GM21528 (cell line): ENCODE data around the gene NVL.

Experiments
- ATAC-seq: cut with Tn5 transposase; IDR thresholded peaks from one replicate; pipeline ENCODE4 v1.9.1; 2021; ENCODE audit warnings: mild to moderate bottlenecking, moderate library complexity; ENCODE audit not compliant: unreplicated experiment, low FRiP score

The NVL gene

DNA sequence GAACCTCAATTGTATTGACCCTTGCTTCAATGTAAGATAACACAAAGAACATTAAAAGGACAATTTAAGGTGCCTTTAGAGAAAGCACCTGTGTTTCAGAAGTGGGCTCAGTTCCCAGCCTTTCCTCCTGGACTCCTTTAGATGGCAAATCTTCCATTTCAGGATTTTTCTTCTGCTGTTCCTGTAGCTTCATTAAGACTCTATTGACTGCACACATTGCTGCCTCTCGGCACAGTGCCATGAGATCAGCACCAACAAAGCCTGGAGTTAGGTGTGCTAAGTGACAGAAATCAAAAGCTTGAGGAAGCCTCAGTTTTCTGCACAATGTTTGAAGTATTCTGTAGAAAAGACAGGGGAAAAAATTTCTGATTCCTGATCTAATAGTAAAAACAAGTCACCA lies 40.6 kb downstream of the NVL start:
- no peak for ATAC-seq

DNA sequence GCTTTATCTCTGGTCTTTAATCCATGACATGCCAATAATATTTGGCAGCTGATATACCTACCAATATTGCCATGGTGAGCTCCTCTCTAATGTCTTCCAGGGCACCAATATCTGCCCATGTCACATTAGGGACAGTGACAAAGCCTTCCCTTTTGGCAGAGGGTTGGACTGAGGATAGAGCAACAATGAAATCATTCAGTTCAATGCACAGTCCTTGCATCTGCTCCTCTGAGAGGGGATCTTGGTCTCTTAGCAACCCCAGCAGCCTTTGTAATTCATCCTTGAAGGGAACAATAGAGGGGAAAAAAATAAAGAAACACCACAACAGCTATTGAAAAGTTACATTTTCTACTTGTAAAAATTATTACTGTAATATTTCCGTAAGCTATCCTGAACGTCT lies 42.3 kb downstream of the NVL start:
- ATAC-seq: no peak

DNA sequence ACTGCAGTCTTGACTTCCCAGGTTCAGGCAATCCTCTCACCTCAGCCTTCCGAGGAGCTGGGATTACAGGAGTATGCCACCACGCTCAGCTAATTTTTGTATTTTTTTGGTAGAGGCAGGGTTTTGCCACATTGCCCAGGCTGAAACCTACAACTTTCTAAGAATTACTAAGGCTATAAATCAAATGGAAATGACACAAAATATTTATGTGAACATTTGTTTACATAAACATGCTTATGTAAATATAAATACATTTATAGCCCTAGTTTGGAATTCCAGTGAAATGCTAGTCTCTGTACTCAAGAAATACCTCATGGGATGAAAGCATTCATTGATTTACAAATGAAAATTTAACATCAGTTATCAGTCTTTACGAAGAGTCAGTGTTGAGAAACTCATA lies 47.8 kb downstream of the NVL start:
- ATAC-seq: no peak

DNA sequence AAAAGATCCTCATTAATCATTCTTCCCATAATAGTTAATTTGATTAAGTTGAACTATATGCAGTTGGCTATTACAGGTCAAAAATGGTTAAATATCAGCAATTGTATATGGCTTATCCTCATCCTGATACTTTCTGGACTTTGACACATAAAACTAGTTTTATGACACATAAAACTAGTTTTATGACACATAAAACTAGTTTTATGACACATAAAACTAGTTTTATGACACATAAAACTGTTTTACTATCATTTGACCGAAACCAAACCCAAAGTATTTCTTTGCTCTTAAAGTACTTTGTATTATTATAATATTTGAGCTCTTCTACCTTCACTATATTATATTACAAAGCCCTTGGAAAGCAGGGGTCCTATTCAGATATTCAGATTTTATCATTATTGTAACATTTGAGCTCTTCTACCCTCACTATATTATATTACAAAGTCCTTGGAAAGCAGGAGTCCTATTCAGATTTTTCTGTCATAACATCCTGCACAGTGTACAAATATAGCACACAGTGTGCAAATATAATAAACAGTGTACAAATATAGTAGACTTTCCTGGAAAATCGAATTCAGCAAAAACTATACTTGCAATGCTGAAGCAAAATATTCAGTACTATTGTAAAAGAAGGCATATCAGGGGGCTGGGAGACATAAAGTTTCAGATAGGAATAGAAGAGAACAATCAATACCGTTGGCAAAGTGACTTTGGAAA lies 53.0 kb downstream of the NVL start:
- no peak for ATAC-seq

DNA sequence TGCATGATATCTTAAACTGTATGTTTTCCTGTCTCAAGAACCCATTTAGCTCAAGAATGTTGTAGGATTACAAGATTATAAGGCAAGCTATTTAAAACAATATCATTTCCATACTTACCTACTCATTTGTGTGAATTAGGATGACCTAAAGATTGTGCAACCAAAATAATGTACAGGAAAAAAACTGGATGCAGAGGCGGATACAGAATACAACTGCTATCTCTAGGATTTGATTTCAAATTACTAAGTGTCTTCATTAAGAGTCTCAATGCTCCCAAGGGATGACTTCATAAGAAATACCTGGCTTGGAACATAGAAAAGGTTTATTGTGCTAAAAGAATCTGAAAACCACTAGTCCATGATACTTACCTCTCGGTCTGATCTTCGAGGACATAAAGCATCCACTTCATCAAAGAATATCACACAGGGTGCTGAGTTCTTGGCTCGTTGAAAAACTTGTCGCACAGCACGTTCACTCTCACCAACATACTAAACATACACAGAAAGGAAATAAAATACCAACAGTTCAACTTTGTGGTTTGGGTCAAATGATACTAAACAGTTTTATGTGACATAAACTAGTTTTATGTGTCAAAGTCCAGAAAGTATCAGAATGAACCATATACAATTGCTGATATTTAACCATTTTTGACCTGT lies 54.9 kb downstream of the NVL start:
- no peak for ATAC-seq

DNA sequence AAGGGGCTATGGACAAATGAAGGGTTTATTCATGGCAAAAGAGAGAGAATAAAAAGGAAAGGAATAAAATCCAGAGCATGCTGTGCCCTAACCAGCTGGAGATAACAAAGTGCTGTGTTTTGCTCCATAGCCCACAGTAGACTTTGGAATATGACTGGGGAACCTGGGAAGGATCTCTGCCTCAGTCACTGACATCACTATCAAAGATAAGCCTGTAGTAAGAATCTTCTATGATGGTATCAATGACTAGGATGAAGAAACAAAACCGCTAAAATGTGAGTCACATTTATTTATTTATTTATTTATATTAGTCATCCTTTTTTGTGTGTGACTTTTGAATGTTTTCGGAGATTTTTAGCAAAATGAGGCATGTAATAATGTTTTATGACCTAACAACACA lies 56.3 kb downstream of the NVL start:
- ATAC-seq: no peak

DNA sequence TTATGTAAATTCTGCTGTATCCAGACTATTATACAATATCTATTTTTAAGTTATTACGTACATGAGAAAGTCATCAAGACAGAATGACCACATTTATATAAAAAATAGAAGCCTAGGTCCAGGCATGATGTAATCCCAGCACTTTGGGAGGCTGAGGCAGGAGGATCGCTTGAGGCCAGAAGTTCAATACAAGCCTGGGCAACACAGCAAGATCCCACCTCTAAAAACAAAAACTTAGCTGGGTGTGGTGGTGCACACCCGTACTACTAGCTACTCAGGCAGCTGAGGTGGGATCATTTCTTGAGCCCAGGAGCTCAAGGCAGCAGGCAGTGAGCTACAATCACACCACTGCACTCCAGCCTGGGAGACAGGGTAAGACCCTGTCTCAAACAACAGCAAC lies 58.9 kb downstream of the NVL start:
- ATAC-seq: no peak

DNA sequence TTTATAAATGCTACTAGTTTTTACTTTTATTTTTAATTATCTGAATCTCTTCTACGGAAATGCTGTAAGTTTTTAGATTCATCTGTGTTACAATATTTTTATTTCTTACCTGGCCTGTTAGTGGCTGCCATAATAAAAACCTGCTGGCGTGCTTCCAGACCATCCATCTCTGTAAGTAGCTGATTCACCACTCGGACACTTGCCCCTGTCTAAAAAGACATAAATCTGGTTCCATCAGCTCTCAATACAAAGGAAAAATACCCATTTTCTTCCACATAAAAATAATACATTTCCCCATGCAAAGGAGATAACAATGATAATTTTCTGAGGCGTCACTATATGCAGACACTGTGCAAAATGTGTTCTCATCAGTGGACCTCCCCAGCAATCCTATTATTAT lies 62.0 kb downstream of the NVL start:
- ATAC-seq: no peak

DNA sequence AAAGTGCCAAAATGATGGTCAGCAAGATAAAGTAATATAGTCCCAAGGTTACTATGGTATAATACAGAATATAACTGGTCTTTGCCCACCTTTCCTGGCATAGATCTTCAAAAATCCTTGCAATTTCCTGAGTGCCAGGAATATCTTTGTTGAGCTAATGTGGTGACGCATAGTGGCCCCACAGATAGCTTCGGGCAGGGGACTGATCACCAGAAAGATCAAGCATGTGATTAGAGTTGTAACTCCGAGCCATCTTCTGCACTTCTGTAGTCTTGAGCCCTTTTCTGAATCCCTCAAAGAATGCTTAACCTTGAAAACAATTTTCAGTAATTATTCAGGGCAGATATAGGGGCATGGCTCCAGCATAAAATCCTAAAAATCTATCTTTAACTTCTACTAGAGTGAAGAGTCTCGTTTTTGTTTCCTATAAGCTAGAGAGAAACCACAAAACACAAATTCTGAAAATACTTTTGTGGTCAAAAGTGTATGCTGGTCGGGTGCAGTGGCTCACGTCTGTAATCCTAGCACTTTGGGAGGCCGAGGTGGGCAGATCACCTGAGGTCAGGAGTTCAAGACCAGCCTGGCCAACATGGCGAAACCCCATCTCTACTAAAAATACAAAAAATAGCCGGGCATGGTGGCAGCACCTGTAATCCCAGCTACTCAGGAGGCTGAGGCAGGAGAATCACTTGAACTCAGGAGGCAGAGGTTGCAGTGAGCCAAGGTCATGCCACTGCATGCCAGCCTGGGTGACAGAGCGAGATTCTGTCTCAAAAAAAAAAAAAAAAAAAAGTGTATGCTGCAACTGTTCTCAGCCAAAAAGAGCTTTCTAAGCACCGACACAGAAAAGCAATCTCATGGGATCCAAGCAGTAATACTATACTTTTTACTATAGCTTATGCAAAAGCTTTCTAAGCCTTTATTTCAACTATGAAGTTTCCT lies 62.8 kb downstream of the NVL start:
- ATAC-seq: no peak

DNA sequence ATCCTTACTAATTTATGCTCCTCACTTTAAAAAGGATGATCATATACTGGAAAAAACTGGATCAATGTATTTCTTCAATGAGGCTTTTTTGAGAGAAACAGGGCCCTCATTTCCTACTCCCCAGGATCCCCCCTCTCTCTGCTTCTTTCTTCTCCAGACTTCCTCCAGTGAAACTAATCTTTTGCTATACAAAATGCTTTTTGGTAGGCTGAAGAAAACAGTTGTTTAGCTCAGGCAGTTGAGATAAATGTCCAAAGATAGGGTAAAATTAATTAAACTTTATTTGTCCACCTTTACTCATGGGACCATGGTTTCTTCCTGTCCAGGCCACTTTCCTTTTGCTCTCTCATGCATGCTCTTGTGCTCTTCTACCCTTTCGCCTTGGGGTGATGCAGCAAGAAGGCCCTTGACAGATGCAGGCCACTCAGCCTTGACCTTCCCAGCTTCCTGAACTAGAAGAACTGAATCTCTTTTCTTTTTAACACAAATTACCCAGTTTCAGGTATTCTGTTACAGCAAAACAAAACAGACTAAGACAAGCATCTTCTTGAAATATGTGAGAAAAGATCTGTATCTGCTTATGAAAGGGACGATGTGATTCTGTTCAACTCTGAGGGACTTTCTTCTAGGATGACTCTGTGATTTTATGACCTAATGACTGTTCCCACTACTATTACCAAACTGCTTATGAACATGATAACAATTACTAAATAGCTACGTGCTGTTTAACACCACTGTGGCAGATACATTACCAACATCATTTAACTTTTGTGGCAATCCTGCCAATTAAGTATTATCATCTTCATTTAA lies 63.7 kb downstream of the NVL start:
- ATAC-seq: peak; percentile 65

DNA sequence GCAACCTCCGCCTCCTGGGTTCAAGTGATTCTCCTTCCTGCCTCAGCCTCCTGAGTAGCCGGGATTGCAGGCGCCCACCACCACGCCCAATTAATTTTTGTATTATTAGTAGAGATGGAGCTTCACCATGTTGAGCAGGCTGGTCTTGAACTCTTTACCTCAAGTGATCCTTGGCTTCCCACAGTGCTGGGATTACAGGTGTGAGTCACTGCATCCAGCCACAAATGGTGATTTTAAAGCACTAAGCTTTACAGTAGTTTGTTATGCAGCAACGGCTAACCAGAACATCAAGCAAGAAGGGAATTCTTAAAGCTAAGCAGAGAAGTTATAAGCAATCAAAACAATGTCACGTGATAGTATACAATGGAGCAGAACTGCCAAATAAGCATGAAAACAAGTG lies 65.7 kb downstream of the NVL start:
- ATAC-seq: no peak

DNA sequence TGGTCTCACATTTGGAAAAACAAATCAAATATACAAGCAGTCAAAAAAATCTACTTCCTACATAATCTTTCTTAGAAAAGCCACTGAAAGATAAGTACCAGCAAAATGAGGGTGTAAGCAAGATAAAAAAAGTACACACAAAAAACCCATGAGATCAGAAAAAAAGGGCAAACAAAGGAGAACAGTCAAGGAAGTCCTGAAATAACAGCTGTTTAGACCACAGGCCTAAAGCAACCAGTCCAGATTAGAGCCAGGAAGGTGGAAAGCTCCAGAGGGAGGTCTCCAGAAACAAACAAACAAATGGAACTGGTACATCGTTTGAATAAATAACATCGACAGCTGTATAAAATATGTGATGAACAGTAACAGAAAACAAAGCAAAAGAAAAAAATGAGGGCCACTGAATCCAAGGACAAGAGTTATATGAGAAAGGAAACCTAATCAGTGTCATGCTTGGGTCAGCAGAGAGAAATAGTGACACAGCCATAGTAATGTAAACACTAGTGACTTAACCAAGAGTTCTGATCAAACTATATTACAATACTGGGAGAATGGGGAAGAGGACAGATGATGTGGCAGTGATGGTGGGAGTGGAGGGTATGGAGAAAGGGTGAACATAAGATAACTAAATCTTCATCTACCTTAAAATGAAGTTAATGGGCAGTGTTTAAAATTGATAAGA lies 67.5 kb downstream of the NVL start:
- ATAC-seq: no peak

DNA sequence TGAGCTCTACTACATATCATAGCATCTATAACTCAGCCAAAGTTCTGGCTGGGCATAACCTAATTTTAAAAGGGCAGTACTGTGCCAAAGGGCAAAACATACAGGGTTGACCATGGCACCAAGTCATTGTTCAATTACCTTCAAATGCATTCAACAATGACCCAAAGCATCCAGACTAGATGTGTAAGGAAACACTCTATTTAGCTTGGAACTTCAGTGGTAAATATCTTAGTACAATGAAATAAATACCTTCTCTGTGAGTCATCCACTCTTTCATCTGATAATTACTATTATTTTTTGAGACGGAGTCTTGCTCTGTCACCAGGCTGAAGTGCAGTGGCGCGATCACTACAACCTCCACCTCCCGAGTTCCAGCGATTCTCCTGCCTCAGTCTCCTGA lies 70.0 kb downstream of the NVL start:
- ATAC-seq: no peak

DNA sequence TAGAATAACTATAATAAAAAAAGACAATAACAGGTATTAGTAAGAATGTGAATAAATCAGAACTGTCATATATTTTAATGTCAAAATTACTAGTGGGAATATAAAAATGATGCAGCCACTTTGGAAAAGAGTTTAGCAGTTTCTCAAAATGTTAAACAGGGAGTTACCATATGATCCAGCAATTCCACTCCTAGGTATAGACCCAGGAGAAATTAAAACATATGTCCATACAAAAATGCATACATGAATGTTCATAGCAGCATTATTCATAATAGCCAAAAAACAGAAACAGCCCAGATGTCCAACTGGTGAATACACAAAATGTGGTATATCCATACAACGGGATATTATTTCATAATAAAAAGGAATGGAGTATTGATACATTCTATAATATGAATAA lies 71.6 kb downstream of the NVL start:
- no peak for ATAC-seq

DNA sequence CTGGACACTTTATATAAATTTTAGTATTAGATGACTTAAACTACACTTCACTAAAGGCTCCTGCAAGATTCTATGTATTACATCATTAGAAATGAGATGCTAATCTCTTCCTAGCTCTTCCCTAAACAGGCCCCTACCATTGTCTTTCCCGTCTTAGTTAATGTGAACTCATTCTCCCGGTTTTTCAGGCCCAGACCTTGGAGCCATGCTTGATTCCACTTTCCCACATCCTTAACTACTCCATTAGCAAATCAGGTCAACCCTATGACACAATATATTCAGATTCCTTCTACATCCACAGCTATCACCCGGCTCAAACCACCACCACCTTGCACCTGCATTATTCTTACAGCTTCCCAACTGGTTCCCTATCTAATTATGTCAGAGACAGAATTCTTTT lies 73.3 kb downstream of the NVL start:
- no peak for ATAC-seq

DNA sequence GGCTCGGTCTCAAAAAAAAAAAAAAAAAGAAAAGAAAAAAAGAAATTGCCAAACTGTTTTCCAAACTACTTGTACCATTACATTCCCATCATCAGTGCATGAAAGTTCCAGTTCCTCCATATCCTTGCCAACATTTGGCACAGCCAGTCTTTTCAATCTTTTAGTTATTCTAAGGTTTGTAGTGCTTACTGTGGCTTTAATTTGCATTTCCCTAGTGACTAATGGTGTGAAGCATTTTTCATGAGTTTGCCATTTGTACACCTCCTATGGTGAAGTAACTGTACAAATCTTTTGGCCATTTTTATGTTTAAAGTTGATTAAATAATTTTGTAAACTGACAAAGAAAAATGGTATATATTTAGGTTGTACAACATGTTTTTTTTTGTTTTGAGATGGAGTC lies 76.3 kb downstream of the NVL start:
- no peak for ATAC-seq

DNA sequence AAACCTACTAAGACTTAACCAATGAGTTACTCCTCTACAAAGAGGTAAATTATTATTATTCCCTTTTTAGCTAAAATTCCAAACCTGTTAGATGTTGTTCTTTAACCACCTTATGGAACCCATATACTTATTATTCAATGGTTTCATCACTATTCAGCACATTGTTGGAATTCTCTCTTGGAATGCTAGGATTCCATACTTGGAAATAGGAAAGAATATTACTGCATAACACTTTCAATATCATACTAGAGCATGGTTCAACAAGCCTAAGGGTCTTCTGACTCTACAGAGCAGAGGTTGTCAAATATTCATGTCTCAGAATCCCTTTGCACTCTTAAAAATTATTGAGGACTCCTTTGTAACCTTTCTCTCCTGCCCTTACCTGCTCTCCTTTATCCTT lies 77.5 kb downstream of the NVL start:
- ATAC-seq: no peak

DNA sequence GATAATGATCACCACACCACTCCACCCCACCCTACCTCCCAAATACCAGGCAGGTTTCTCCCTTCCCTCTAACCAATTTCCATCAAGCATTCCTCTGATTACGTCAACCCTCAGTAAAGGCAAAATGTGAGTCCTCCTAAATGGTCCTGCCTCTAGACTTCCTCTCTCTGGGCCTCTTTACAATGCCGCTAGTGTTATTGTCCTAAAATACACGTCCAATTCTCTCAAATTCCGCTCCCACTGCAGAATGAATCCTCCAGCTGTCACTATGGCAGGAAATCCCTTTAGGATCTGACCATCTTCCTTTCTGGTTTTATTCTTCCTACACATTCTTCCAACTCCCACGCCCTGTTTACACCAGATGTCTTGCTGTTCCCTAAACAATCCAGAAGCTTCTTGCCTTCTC lies 78.2 kb downstream of the NVL start:
- ATAC-seq: no peak

DNA sequence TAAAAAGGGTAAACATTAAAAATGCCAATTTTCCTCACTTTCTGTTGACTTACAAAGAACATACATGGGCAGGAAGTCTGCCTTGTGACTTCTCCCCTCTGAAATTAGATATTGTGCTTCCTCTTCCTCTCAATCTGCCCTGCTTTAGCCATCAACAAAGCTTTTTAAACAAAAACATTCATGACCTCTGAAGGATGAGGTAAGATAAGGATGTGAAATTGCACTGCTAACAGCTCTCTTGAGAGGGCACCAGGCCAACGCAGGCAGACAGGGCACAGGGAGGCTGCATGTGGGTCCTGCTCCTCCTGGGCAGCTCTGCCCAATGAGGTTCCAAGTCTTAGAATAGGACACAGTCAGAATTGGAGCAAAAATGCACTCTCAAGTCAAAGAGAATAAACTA lies 84.8 kb downstream of the NVL start:
- no peak for ATAC-seq

DNA sequence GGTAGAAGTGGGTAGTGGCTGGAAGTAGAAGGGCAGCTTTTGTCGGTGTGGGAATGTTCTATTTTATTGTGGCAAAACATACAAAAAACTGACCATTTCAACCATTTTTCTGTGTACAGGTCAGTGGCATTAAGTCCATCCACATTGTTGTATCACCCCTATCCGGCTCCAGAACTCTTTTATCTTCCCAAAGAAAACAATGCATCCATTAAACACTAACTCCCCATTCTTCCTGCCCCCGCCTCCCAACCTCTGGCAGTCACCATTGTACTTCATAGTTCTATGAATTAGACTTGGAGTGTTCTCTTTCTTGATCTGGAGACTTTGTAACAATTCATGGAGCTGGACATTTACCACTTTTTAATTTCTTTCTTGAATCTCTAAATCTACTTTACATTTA lies 91.2 kb downstream of the NVL start:
- ATAC-seq: no peak
